ENCODE data around the gene HPCAL4. TPM values are rescaled to one million over a fixed set of nuclear protein-coding genes. Genes with fewer than 3 reads are reported as not detected.

HPCAL4 gene
- total RNA-seq, 2 donors from 2014 or later = not detected

- H3K9ac ChIP-seq (ENCODE audit: extremely low read depth, low read length, poor library complexity, severe bottlenecking) = no peak overlapping the region
- no peak for TF ChIP-seq CTCF (conservative IDR thresholded peaks at IDR 0.05)
- H3K27ac Mint-ChIP-seq = no peak overlapping the region
- no peaks in the 10 kb centered on the region for H3K36me3 Mint-ChIP-seq (ENCODE audit: low read depth)
- H3K27me3 Mint-ChIP-seq (ENCODE audit: insufficient read depth) = peaks cover 99% of the 10 kb centered on the region
- peaks cover 99% of the 10 kb centered on the region for H3K27me3 ChIP-seq (ENCODE audit: control insufficient read depth, insufficient read depth, low read length, poor library complexity, severe bottlenecking)
- H3K36me3 ChIP-seq (ENCODE audit: control insufficient read depth, insufficient read depth, low read length) = no peaks in the 10 kb centered on the region
- no peaks in the 10 kb centered on the region for H3K9me3 Mint-ChIP-seq
- H3K4me3 ChIP-seq (ENCODE audit: low read length) = no peak overlapping the region
- no peaks in the 10 kb centered on the region for H3K4me1 Mint-ChIP-seq
- H3K4me3 Mint-ChIP-seq = no peak overlapping the region
- H3K9me3 ChIP-seq (ENCODE audit: control insufficient read depth, low read length) = no peaks in the 10 kb centered on the region
- 70 to 71% methylated on average over 4 of the region's 4 CpGs for WGBS, 2 experiments (ENCODE audit: insufficient coverage in 1 of 2, insufficient read length in 1 of 2)
- no peak overlapping the region for H3K27ac ChIP-seq (ENCODE audit: low read depth, low read length)
- H3K4me1 ChIP-seq (ENCODE audit: control insufficient read depth, insufficient read depth, low read length) = no peaks in the 10 kb centered on the region
- no peak for DNase-seq
Observed at GRCh38 chr1:39677645-39678044, 13.6 kb downstream of the HPCAL4 start.

GRCh38 chr1:39676948-39677548, 14.2 kb downstream of the HPCAL4 start:
- no peaks in the 10 kb centered on the region for H3K36me3 ChIP-seq (ENCODE audit: control insufficient read depth, insufficient read depth, low read length)
- no peak for TF ChIP-seq CTCF (conservative IDR thresholded peaks at IDR 0.05)
- 59 to 79% methylated on average over 3 to 6 of the region's 6 CpGs for WGBS, 2 experiments (ENCODE audit: insufficient coverage in 1 of 2, insufficient read length in 1 of 2)
- Mint-ChIP-seq H3K36me3 (ENCODE audit: low read depth) (no peaks in the 10 kb centered on the region), H3K4me1 (no peaks in the 10 kb centered on the region), H3K9me3 (no peaks in the 10 kb centered on the region), H3K27ac (no peak overlapping the region), H3K27me3 (ENCODE audit: insufficient read depth) (peaks cover 99% of the 10 kb centered on the region), H3K4me3 (no peak overlapping the region)
- H3K27me3 ChIP-seq (ENCODE audit: control insufficient read depth, insufficient read depth, low read length, poor library complexity, severe bottlenecking) = peaks cover 99% of the 10 kb centered on the region
- DNase-seq = no peak
- no peak overlapping the region for H3K9ac ChIP-seq (ENCODE audit: extremely low read depth, low read length, poor library complexity, severe bottlenecking)
- H3K27ac ChIP-seq (ENCODE audit: low read depth, low read length) = no peak overlapping the region
- no peaks in the 10 kb centered on the region for H3K4me1 ChIP-seq (ENCODE audit: control insufficient read depth, insufficient read depth, low read length)
- no peaks in the 10 kb centered on the region for H3K9me3 ChIP-seq (ENCODE audit: control insufficient read depth, low read length)
- no peak overlapping the region for H3K4me3 ChIP-seq (ENCODE audit: low read length)

GRCh38 chr1:39675220-39675619, 16.0 kb downstream of the HPCAL4 start:
- H3K9ac ChIP-seq (ENCODE audit: extremely low read depth, low read length, poor library complexity, severe bottlenecking) = no peak overlapping the region
- Mint-ChIP-seq H3K4me1 (peaks cover 5% of the 10 kb centered on the region), H3K9me3 (no peaks in the 10 kb centered on the region), H3K27ac (no peak overlapping the region), H3K36me3 (ENCODE audit: low read depth) (no peaks in the 10 kb centered on the region), H3K4me3 (no peak overlapping the region), H3K27me3 (ENCODE audit: insufficient read depth) (peaks cover 99% of the 10 kb centered on the region)
- no peaks in the 10 kb centered on the region for H3K9me3 ChIP-seq (ENCODE audit: control insufficient read depth, low read length)
- H3K36me3 ChIP-seq (ENCODE audit: control insufficient read depth, insufficient read depth, low read length) = no peaks in the 10 kb centered on the region
- peaks cover 99% of the 10 kb centered on the region for H3K27me3 ChIP-seq (ENCODE audit: control insufficient read depth, insufficient read depth, low read length, poor library complexity, severe bottlenecking)
- H3K4me3 ChIP-seq (ENCODE audit: low read length) = no peak overlapping the region
- TF ChIP-seq CTCF (conservative IDR thresholded peaks at IDR 0.05) = no peak
- H3K27ac ChIP-seq (ENCODE audit: low read depth, low read length) = no peak overlapping the region
- H3K4me1 ChIP-seq (ENCODE audit: control insufficient read depth, insufficient read depth, low read length) = no peaks in the 10 kb centered on the region
- DNase-seq = no peak
- WGBS, 2 experiments (ENCODE audit: insufficient coverage in 1 of 2, insufficient read length in 1 of 2) = 86 to 100% methylated on average over 1 of the region's 1 CpG
